Measurements from ENCODE around the gene SRM.
"Not testable (repeated sequence)": the region's sequence is repeated elsewhere in the genome, so short reads cannot be mapped to it uniquely, and the experiment has no call there.

The SRM gene

DNA sequence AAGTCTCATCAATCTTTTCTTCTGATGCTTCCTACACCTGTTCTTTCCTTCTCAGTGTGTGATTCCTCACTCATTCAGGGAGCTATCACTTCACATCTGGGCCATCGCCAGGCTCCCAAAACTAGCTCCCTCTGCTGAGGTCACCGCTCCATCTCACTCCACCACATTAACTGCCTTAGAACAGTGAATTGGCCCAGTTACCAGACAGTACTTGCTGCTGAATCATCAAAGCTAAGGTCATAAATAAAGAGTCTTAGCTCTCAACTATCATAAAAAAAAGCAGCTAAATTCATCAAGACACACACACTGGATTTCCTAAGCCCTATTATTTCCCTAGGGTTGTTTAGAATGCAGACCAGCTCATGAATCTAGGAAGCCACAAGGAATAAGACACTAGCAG, 18.8 kb upstream of the SRM start:
- no peak overlapping the region for H3K4me2 ChIP-seq (ENCODE audit: insufficient read depth, low read length)
- no peaks in the 10 kb centered on the region for H3K79me2 ChIP-seq (ENCODE audit: insufficient read depth, low read length)
- no peaks in the 10 kb centered on the region for H3K4me1 ChIP-seq (ENCODE audit: insufficient read depth, low read length)
- no peak overlapping the region for H3K9ac ChIP-seq (ENCODE audit: low read depth, low read length)
- no peak overlapping the region for H2AFZ ChIP-seq (ENCODE audit: low read depth, low read length)
- H3K27me3 ChIP-seq (ENCODE audit: insufficient read depth, low read length, poor library complexity): no peaks in the 10 kb centered on the region
- no peak overlapping the region for H3K4me3 ChIP-seq (ENCODE audit: low read depth in 1 of 2, low read length in 2 of 2)
- H3K9me3 ChIP-seq (ENCODE audit: insufficient read depth, low read length, severe bottlenecking): no peaks in the 10 kb centered on the region
- no peak for ATAC-seq (ENCODE audit: insufficient read depth, low read depth)
- peaks cover 88% of the 10 kb centered on the region for H3K36me3 ChIP-seq (ENCODE audit: insufficient read depth, low read length)
- no peak for DNase-seq
- H4K20me1 ChIP-seq (ENCODE audit: insufficient read depth, low read length): peaks cover 4% of the 10 kb centered on the region; the same call in 1 of the 2 replicates
- TF ChIP-seq, protein P1, sequence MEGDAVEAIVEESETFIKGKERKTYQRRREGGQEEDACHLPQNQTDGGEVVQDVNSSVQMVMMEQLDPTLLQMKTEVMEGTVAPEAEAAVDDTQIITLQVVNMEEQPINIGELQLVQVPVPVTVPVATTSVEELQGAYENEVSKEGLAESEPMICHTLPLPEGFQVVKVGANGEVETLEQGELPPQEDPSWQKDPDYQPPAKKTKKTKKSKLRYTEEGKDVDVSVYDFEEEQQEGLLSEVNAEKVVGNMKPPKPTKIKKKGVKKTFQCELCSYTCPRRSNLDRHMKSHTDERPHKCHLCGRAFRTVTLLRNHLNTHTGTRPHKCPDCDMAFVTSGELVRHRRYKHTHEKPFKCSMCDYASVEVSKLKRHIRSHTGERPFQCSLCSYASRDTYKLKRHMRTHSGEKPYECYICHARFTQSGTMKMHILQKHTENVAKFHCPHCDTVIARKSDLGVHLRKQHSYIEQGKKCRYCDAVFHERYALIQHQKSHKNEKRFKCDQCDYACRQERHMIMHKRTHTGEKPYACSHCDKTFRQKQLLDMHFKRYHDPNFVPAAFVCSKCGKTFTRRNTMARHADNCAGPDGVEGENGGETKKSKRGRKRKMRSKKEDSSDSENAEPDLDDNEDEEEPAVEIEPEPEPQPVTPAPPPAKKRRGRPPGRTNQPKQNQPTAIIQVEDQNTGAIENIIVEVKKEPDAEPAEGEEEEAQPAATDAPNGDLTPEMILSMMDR (IDR thresholded peaks at IDR 0.05; ENCODE audit: borderline replicate concordance, extremely low read depth, low read length, poor library complexity, severe bottlenecking): no peak
- TF ChIP-seq EZH2 (IDR thresholded peaks at IDR 0.05; ENCODE audit: borderline replicate concordance, low read depth, low read length, severe bottlenecking): no peak
- H3K27ac ChIP-seq (ENCODE audit: low read length): no peak overlapping the region

DNA sequence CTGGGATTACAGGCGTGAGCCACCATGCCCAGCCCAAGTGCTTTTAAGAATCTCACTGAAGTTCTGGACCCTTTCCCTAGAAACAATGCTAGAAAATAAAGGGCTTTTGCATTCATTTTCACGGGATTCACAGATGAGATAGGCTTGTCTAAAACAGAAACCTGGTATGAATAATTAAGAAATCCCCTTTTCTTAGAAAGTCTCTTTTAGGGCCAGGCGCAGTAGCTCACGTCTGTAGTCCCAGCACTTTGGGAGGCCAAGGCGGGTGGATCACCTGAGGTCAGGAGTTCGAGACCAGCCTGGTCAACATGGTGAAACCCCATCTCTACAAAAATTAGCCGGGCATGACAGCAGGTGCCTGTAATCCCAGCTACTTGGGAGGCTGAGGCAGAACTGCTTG, 13.6 kb upstream of the SRM start:
- H3K27me3 ChIP-seq (ENCODE audit: insufficient read depth, low read length, poor library complexity); ATAC-seq (ENCODE audit: insufficient read depth, low read depth); H4K20me1 ChIP-seq (ENCODE audit: insufficient read depth, low read length); H3K4me3 ChIP-seq (ENCODE audit: low read depth in 1 of 2, low read length in 2 of 2); DNase-seq; H3K79me2 ChIP-seq (ENCODE audit: insufficient read depth, low read length); H3K4me1 ChIP-seq (ENCODE audit: insufficient read depth, low read length); H2AFZ ChIP-seq (ENCODE audit: low read depth, low read length); H3K9me3 ChIP-seq (ENCODE audit: insufficient read depth, low read length, severe bottlenecking); H3K9ac ChIP-seq (ENCODE audit: low read depth, low read length); H3K27ac ChIP-seq (ENCODE audit: low read length); H3K4me2 ChIP-seq (ENCODE audit: insufficient read depth, low read length): not testable (repeated sequence)
- H3K36me3 ChIP-seq (ENCODE audit: insufficient read depth, low read length): peaks cover 88% of the 10 kb centered on the region

DNA sequence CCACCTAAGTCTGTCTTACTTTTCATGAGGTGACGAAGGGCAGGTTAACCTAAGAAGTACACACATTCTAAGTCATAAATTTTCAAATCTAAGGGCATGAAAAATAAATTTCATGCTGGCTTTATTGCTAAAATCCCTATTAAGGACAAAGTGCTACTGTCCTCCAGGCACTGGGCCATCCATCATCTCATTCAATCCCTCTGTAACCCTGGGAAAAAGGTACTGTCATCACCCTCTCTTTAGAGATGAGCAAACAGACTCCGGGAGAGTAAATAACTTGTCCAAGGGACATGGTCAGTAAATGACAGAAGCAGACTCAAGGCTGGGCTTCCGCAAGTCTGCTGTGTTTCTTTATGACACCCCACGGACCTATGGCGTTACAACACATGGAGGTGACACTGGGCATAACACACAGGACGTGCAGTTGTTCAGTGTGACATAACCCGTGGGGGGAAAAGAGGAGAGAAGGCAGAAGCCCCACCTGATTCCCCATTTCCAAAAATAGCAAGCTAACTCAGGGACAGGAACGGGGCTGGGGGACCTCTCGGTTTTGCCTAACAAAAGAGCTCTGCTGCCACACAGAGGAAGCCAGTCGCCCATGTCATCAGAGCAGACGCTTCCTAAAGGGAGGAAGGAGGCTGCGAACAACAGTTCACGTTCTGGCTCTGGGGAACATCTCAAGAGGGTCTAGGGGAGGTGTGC, 12.5 kb upstream of the SRM start:
- H3K27me3 ChIP-seq (ENCODE audit: insufficient read depth, low read length, poor library complexity): no peaks in the 10 kb centered on the region
- DNase-seq: no peak
- no peaks in the 10 kb centered on the region for H3K9me3 ChIP-seq (ENCODE audit: insufficient read depth, low read length, severe bottlenecking)
- H3K79me2 ChIP-seq (ENCODE audit: insufficient read depth, low read length): no peaks in the 10 kb centered on the region
- no peak overlapping the region for H3K4me2 ChIP-seq (ENCODE audit: insufficient read depth, low read length)
- H4K20me1 ChIP-seq (ENCODE audit: insufficient read depth, low read length): peaks cover 5% of the 10 kb centered on the region
- peaks cover 90% of the 10 kb centered on the region for H3K36me3 ChIP-seq (ENCODE audit: insufficient read depth, low read length)
- no peak overlapping the region for H3K27ac ChIP-seq (ENCODE audit: low read length)
- no peak overlapping the region for H3K4me3 ChIP-seq (ENCODE audit: low read depth in 1 of 2, low read length in 2 of 2)
- no peaks in the 10 kb centered on the region for H3K4me1 ChIP-seq (ENCODE audit: insufficient read depth, low read length)
- no peak for TF ChIP-seq EZH2 (IDR thresholded peaks at IDR 0.05; ENCODE audit: borderline replicate concordance, low read depth, low read length, severe bottlenecking)
- TF ChIP-seq, protein P1 (IDR thresholded peaks at IDR 0.05; ENCODE audit: borderline replicate concordance, extremely low read depth, low read length, poor library complexity, severe bottlenecking): no peak
- no peak overlapping the region for H3K9ac ChIP-seq (ENCODE audit: low read depth, low read length)
- H2AFZ ChIP-seq (ENCODE audit: low read depth, low read length): no peak overlapping the region
- ATAC-seq (ENCODE audit: insufficient read depth, low read depth): no peak

DNA sequence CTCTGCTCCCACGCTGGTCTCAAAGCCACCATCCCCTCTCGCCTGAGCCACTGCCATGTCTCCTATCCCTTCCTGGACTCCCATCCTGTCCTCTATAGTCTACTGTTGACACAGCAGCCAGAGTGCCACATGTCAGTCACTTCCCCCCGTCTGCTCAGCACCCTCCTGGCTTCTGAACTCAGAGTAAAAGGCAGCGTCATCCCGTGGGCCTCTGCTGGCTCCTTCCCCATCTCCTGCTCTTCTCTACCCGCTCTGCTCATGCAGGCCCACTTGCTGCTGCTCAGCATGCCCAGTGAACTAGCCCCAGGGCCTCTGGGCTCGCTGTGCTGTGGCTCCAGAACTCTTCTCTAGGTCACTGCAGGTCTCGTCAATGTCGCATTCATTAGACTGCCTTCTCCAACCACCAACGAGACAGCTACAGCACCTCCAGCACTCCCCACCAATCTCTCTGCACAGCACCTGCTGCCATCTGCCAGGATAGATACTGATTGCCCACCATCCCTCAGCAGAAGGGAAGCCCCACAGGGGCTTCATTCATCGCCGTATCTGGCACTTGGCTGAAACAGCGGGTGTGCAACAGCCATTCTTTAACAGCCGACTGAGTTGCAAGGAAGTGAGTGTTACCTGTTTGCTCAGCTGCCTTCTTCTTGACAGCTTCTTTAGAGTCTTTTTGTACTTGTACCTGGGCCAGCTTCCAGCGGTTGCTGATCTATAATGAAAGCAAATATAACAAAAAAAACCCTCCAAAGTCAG, 11.8 kb upstream of the SRM start:
- Histone ChIP-seq H3K4me2 (ENCODE audit: insufficient read depth, low read length) (no peak overlapping the region), H3K4me1 (ENCODE audit: insufficient read depth, low read length) (no peaks in the 10 kb centered on the region), H3K27me3 (ENCODE audit: insufficient read depth, low read length, poor library complexity) (no peaks in the 10 kb centered on the region), H3K9me3 (ENCODE audit: insufficient read depth, low read length, severe bottlenecking) (no peaks in the 10 kb centered on the region), H3K36me3 (ENCODE audit: insufficient read depth, low read length) (peaks cover 87% of the 10 kb centered on the region), H3K4me3 (ENCODE audit: low read depth in 1 of 2, low read length in 2 of 2) (no peak overlapping the region), H4K20me1 (ENCODE audit: insufficient read depth, low read length) (peaks cover 5% of the 10 kb centered on the region), H2AFZ (ENCODE audit: low read depth, low read length) (no peak overlapping the region), H3K9ac (ENCODE audit: low read depth, low read length) (no peak overlapping the region), H3K79me2 (ENCODE audit: insufficient read depth, low read length) (no peaks in the 10 kb centered on the region), H3K27ac (ENCODE audit: low read length) (no peak overlapping the region)
- no peak for DNase-seq
- ATAC-seq (ENCODE audit: insufficient read depth, low read depth): no peak
- TF ChIP-seq, protein P1 (IDR thresholded peaks at IDR 0.05; ENCODE audit: borderline replicate concordance, extremely low read depth, low read length, poor library complexity, severe bottlenecking): no peak
- no peak for TF ChIP-seq EZH2 (IDR thresholded peaks at IDR 0.05; ENCODE audit: borderline replicate concordance, low read depth, low read length, severe bottlenecking)
